Kidney capillary endothelial cell (primary cell): ENCODE results near the gene TP53AIP1.
A peak's percentile ranks its signal among the peaks of the same experiment; 100 is the strongest.

Experiments
- DNase-seq: peaks from one replicate; pipeline ENCODE4 v3.0.0-alpha.2; 2018; ENCODE audit warnings: low spot score

The TP53AIP1 gene, protein sequence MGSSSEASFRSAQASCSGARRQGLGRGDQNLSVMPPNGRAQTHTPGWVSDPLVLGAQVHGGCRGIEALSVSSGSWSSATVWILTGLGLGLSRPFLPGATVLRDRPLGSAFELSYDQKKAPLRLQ

GRCh38 chr11:128942817-128943427 is at the start of gene TP53AIP1:
Gene TP53AIP1, minus strand, starts transcription at chr11:128942871. Its CDS starts 5,053 bp downstream, at chr11:128937818.
- DNase-seq: no peak

GRCh38 chr11:128988242-128988970 is 45.7 kb upstream of the TP53AIP1 start:
- no peak for DNase-seq

GRCh38 chr11:128985880-128986279 is 43.2 kb upstream of the TP53AIP1 start:
- DNase-seq: no peak

GRCh38 chr11:128983023-128983422 is 40.4 kb upstream of the TP53AIP1 start:
- DNase-seq: no peak

DNA sequence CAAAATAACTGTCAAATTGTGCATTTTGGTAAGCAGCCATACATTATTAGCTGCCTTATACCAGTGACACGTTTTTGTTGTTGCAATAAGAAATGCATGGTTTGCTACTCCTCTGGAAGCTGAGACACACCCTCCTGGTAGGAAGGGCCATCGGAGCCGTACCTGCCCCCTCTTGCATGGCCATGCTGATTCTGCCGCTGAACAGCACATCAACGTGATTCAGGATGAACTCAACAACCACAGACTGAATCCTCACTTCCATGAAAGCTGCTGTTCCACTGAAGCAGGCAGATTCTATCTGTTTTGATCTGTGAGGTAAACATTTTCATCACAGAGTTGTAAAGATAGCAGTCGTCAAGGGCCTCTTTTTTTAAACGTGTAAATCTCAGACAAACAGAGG is 38.6 kb upstream of the TP53AIP1 start:
- DNase-seq: no peak

- no peak for DNase-seq
These were observed 28.0 kb upstream of the TP53AIP1 start for GRCh38 chr11:128970598-128971190.

- DNase-seq: no peak
These were observed 26.2 kb upstream of the TP53AIP1 start for GRCh38 chr11:128968916-128969315.

- no peak for DNase-seq
These were observed 24.9 kb upstream of the TP53AIP1 start for GRCh38 chr11:128967578-128967977.

DNA sequence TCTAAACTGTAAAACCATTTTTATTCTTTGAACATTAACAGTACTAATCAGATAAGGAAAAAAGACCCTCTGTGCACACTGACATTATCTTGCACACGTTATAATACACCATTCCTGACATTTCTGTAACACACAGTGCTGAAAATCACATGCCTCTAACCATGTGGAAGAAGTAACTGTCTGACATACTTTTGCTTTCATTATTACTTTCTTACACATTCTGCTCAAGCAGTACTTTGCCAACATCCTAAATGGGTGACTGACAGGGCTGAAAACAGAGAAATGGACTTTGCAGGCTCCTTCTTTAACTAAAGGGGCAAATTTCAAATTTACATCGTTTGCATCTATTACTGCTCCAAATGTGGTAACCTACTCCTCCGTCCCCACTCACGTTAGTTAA is 22.8 kb upstream of the TP53AIP1 start:
- no peak for DNase-seq

GRCh38 chr11:128964463-128964930 is 21.8 kb upstream of the TP53AIP1 start:
- peak; percentile 77 for DNase-seq

DNA sequence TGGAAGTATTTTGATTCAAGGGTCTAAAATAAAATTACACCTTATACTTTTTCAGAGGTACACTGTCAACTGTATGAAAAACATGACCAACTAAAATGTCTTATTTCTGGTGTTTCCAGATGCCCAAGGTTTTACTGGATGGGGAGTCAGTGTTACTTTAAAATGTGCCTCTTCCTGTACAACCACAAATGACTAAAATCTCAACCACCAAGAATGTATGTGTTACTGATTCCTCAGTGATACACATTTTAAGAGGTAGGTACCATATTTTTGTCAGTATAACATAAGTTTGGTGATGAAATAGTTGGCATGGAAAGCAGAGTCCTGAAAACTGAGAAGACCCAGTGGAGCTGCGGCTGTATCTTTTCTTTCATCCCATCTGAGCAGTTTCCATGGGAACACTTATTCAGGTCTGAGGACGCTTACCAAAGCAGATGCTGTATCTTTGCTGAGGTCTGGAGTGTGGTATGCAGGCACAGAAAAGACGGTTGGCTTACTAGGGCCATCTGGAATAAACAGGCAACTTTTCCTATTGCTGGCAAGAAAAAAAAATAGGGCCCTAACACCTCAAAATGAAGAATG is 21.2 kb upstream of the TP53AIP1 start:
- no peak for DNase-seq

DNA sequence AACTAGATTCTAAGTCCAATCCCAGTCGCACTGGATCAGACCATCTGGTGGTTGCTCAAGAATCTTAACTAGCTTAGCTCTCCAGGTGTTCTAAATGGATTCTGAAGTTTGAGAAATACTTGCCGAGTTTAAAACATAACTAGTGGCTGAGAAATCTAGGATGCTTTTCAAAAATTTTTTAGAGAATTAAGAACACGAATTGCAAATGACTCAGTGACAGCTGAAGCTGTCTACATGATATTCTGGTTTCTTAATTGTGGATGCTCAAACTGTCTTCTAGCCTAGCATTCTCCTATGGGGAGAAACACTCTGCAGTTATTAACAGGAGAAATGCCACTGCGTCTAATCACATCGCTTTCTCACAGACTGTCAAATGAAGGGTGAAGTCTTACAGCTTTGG is 20.2 kb upstream of the TP53AIP1 start:
- no peak for DNase-seq

- DNase-seq: no peak
These were observed 19.0 kb upstream of the TP53AIP1 start for GRCh38 chr11:128961645-128962044.

DNA sequence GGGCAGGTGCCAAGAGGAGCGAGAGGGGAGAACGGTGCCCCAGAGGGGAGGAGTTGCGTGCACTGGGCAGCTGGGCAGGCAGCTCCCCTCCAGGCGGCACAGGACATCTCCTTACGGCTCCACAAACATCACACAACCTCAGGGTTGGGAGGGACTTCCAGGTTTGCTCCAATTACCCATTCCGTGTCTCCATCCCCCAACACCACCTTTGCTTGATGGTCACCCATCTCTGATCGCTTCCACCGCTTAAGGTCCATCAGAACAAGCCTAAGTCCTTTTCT is 14.5 kb upstream of the TP53AIP1 start:
- no peak for DNase-seq

DNA sequence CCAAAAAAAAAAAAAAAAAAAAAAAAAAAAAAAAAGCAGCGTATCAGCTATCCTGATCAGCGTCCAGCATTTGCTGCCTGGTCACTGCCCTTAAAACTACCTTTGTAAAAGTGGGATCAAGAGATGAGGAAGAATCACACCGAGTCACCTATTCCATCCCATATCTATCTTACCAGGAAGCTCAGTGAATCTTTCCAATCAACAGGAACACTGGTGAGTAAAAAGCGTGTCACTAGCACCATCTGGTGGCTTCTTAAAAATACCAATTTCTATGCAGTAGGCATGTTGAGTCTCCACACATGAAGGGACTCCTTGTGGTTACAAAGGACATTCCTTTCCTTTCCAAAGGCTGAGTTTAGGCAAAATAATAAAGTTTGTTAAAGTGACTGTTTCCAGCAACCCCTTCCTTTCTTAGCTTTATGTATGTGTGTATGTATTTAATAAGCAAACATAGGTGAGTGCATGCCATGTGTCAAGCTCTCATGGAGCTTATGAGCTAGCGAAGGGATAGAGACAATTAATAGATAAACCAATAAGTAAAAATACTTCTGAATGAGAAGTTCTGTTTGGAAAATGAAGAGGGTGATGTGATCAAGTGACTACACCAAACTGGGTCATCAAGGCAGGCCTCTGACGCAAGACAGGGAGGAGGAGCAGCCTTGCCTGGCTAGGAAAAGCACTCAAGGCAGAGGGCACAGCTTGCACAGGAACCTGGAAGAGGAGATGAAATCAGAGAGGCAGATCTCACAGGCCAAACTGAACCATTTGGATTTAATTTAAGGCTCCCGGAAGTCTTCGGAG is 13.9 kb upstream of the TP53AIP1 start:
- DNase-seq: peak; percentile 83

DNA sequence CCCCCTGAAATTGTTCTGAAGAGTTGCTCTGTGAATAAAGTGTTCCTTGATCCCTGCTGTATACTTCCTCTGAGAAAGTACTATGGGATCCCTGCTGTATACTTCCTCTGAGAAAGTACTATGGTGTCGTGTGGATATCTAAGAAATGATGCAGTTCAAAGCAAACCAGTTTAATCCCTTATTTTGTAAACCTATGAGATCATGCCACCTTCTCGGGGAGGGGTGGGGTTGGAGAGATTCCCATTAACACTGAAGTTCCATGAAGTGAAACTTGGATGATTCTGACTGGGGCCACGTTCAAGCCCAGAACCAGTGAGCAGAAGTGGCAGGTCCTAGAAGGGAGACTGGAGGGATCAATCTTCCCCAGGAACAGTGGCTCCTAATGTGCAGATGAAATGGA is 13.0 kb upstream of the TP53AIP1 start:
- DNase-seq: no peak

DNA sequence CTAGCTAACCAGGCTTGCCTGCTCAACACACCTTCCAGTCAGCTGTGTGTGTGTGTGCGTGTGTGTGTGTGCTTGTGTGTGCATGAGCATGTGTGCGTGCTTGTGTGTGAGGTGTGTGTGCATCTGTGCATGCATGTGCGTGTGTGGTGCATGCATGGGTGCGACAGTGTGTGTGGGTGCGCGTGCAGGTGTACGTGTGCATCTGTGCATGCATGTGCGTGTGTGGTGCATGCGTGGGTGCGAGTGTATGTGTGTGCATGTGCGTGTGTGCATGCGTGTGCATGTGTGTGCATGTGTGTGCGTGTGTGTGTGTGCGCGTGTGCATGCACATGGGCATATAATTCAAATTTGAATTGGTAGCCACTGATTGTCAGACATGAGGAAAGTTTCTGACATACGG is 10.5 kb upstream of the TP53AIP1 start:
- no peak for DNase-seq

- DNase-seq: no peak
These were observed 7.3 kb upstream of the TP53AIP1 start for GRCh38 chr11:128949791-128950454.

DNA sequence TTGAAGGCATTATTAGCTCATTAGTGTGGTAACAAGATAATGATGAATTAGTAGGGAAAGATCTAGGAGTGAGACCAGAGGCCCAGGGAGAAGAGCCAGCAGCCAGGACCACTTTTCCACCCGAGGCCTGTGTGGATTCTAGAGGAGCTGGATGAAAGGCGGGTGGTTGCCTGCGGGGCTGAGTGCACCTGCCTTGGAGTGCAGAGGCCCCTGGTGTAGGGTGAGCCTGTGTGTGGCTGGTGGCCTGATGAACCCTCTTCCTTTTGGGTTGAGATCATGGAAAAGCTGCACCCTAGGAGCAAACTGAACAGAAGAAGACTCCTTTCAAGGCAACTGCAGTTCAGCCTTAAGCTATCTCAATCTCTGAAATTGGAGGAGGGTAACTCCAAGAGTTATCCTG is 5.9 kb upstream of the TP53AIP1 start:
- DNase-seq: no peak

GRCh38 chr11:128947773-128948172 is 5.1 kb upstream of the TP53AIP1 start:
- DNase-seq: no peak

DNA sequence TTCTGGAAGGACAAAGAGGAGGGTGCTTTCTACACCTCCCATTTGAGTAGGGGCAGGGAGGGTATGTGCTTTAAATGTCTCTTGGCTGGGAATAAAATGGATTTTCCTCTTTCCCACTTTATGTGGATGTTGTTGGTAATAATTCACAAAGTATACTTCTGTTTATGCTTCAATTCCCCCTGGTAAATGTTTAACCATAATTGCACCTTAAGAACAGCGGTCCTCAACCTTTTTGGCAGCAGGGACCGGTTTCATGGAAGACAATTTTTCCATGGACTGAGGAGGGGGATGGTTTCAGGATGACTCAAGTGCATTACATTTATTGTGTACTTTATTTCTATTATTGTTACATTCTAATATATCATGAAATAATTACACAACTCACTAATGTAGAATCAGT is 4.0 kb upstream of the TP53AIP1 start:
- no peak for DNase-seq
